Measurements from ENCODE around the gene OCSTAMP.

- TF ChIP-seq CTCF (IDR thresholded peaks at IDR 0.05; ENCODE audit: low read depth, low read length) (no peak), EZH2phosphoT487 (IDR thresholded peaks at IDR 0.05; ENCODE audit: low read depth) (no peak)
These were observed 8.1 kb upstream of the OCSTAMP start for GRCh38 chr20:46558511-46558959.
